Breast epithelium (tissue), 3 donors: Measurements from ENCODE around the gene OLFML2B.

Experiments used
- CTCF ChIP-seq, 3 donors: fragments of 450-650 bp; IDR thresholded peaks; one replicate each; pipeline ENCODE4 v1.5.1; 2016 to 2017; ENCODE audit warnings: antibody characterized with exemption in 3 of 3, mild to moderate bottlenecking in 3 of 3, moderate library complexity in 3 of 3
- POLR2A ChIP-seq: fragments of 450-650 bp; IDR thresholded peaks from one replicate; pipeline ENCODE4 v1.6.1; 2016; ENCODE audit warnings: antibody characterized with exemption, mild to moderate bottlenecking, moderate library complexity

- TF ChIP-seq CTCF (IDR thresholded peaks at IDR 0.05) (no peak), POLR2A (no peak)
Measured at GRCh38 chr1:162004441-162004950, 19.2 kb downstream of the OLFML2B start.
